ENCODE measurements around the gene SIPA1L2. TPM values are rescaled to one million over a fixed set of nuclear protein-coding genes. Genes with fewer than 3 reads are reported as not detected.
"Not testable (repeated sequence)": the region's sequence is repeated elsewhere in the genome, so short reads cannot be mapped to it uniquely, and the experiment has no call there.

SIPA1L2 gene
- total and polyA plus RNA-seq, 2 experiments from 2014 or later, result 4.1 to 17.0 TPM

GRCh38 chr1:232611834-232612233, 18.1 kb downstream of the SIPA1L2 start (continued):
- TF ChIP-seq, protein P1, sequence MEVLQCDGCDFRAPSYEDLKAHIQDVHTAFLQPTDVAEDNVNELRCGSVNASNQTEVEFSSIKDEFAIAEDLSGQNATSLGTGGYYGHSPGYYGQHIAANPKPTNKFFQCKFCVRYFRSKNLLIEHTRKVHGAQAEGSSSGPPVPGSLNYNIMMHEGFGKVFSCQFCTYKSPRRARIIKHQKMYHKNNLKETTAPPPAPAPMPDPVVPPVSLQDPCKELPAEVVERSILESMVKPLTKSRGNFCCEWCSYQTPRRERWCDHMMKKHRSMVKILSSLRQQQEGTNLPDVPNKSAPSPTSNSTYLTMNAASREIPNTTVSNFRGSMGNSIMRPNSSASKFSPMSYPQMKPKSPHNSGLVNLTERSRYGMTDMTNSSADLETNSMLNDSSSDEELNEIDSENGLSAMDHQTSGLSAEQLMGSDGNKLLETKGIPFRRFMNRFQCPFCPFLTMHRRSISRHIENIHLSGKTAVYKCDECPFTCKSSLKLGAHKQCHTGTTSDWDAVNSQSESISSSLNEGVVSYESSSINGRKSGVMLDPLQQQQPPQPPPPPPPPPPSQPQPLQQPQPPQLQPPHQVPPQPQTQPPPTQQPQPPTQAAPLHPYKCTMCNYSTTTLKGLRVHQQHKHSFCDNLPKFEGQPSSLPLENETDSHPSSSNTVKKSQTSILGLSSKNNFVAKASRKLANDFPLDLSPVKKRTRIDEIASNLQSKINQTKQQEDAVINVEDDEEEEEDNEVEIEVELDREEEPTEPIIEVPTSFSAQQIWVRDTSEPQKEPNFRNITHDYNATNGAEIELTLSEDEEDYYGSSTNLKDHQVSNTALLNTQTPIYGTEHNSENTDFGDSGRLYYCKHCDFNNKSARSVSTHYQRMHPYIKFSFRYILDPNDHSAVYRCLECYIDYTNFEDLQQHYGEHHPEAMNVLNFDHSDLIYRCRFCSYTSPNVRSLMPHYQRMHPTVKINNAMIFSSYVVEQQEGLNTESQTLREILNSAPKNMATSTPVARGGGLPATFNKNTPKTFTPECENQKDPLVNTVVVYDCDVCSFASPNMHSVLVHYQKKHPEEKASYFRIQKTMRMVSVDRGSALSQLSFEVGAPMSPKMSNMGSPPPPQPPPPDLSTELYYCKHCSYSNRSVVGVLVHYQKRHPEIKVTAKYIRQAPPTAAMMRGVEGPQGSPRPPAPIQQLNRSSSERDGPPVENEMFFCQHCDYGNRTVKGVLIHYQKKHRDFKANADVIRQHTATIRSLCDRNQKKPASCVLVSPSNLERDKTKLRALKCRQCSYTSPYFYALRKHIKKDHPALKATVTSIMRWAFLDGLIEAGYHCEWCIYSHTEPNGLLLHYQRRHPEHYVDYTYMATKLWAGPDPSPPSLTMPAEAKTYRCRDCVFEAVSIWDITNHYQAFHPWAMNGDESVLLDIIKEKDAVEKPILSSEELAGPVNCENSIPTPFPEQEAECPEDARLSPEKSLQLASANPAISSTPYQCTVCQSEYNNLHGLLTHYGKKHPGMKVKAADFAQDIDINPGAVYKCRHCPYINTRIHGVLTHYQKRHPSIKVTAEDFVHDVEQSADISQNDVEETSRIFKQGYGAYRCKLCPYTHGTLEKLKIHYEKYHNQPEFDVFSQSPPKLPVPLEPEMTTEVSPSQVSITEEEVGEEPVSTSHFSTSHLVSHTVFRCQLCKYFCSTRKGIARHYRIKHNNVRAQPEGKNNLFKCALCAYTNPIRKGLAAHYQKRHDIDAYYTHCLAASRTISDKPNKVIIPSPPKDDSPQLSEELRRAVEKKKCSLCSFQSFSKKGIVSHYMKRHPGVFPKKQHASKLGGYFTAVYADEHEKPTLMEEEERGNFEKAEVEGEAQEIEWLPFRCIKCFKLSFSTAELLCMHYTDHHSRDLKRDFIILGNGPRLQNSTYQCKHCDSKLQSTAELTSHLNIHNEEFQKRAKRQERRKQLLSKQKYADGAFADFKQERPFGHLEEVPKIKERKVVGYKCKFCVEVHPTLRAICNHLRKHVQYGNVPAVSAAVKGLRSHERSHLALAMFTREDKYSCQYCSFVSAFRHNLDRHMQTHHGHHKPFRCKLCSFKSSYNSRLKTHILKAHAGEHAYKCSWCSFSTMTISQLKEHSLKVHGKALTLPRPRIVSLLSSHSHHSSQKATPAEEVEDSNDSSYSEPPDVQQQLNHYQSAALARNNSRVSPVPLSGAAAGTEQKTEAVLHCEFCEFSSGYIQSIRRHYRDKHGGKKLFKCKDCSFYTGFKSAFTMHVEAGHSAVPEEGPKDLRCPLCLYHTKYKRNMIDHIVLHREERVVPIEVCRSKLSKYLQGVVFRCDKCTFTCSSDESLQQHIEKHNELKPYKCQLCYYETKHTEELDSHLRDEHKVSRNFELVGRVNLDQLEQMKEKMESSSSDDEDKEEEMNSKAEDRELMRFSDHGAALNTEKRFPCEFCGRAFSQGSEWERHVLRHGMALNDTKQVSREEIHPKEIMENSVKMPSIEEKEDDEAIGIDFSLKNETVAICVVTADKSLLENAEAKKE (CRISPR knock-in tag; IDR thresholded peaks at IDR 0.05), result no peak
- no peak for TF ChIP-seq JUNB (IDR thresholded peaks at IDR 0.05; ENCODE audit: unreplicated experiment)

- not testable (repeated sequence) for H2AFZ ChIP-seq; H3F3A ChIP-seq (replicated peaks; ENCODE audit: low read depth); H3K4me3 Mint-ChIP-seq; H3K27me3 ChIP-seq (ENCODE audit: insufficient read depth); H3K27me3 Mint-ChIP-seq (ENCODE audit: insufficient read depth, low read depth, poor library complexity); H3K9me2 ChIP-seq (ENCODE audit: insufficient read depth); H3K36me3 ChIP-seq (ENCODE audit: insufficient read depth); H3K4me3 ChIP-seq; H4K20me1 ChIP-seq (replicated peaks; ENCODE audit: insufficient read depth); DNase-seq (ENCODE audit: low spot score); H3K4me1 ChIP-seq (ENCODE audit: insufficient read depth); H3K36me3 Mint-ChIP-seq (ENCODE audit: low read depth); H3K27ac ChIP-seq (ENCODE audit: low read depth); H3K27ac Mint-ChIP-seq; H3K4me2 ChIP-seq; H3K9me3 Mint-ChIP-seq; ATAC-seq
- H3K79me2 ChIP-seq (replicated peaks; ENCODE audit: insufficient read depth), result peaks cover 11% of the 10 kb centered on the region
- peaks cover 33% of the 10 kb centered on the region for H3K4me1 Mint-ChIP-seq
Observed at GRCh38 chr1:232610902-232611745, 18.8 kb downstream of the SIPA1L2 start.

All from GM23338 (cell line).